GM19238 (cell line): Measurements from ENCODE around the gene TIPRL.
"Not testable (repeated sequence)": the region's sequence is repeated elsewhere in the genome, so short reads cannot be mapped to it uniquely, and the experiment has no call there.

Experiments
- DNase-seq: peaks from one replicate; pipeline ENCODE4 v3.0.0; 2011; ENCODE audit warnings: low spot score; ENCODE audit not compliant: insufficient read length

Gene TIPRL

DNA sequence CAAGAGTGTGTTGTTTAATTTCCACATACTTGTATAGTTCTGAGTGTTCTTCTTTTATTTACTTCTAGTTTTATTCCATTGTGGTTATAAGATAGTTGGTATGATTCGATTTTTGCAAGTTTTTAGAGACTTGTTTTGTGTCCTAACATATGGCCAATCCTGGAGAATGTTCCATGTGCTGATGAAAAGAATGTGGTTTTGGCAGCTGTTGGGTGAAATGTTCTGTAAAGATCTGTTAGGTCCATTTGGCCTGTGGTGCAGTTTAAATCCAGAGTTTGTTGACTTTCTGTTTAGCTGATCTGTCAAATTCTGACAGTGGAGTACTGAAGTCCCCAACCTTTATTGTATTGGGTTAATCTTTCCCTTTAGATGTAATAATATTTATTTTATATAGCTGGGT lies 19.5 kb upstream of the TIPRL start:
- DNase-seq, result no peak

- DNase-seq, result no peak
Measured at GRCh38 chr1:168159979-168160378, 18.8 kb upstream of the TIPRL start.

GRCh38 chr1:168161459-168161858 lies 17.3 kb upstream of the TIPRL start:
- no peak for DNase-seq

GRCh38 chr1:168163670-168164069 lies 15.1 kb upstream of the TIPRL start:
- DNase-seq, result no peak

DNA sequence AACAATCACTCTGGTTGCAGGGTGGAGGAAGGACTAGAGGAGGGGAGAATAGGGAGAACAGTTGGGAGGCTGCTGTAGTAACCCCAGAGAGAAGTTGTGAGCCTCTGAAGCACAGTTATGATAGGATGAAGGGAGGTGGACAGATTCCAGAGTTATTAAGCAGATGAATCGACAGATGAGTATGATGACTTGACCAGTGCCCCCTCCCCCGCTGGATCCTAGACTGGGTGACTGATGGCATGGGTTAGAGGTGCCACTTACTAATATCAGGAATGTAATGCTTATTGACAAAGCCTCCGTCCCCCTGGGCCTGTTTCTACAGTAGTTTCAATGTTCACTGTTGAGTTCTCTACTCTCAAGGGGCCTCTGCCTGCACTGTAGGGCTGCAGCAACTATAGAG lies 14.0 kb upstream of the TIPRL start:
- no peak for DNase-seq

GRCh38 chr1:168167806-168168205 lies 11.0 kb upstream of the TIPRL start:
- no peak for DNase-seq

DNA sequence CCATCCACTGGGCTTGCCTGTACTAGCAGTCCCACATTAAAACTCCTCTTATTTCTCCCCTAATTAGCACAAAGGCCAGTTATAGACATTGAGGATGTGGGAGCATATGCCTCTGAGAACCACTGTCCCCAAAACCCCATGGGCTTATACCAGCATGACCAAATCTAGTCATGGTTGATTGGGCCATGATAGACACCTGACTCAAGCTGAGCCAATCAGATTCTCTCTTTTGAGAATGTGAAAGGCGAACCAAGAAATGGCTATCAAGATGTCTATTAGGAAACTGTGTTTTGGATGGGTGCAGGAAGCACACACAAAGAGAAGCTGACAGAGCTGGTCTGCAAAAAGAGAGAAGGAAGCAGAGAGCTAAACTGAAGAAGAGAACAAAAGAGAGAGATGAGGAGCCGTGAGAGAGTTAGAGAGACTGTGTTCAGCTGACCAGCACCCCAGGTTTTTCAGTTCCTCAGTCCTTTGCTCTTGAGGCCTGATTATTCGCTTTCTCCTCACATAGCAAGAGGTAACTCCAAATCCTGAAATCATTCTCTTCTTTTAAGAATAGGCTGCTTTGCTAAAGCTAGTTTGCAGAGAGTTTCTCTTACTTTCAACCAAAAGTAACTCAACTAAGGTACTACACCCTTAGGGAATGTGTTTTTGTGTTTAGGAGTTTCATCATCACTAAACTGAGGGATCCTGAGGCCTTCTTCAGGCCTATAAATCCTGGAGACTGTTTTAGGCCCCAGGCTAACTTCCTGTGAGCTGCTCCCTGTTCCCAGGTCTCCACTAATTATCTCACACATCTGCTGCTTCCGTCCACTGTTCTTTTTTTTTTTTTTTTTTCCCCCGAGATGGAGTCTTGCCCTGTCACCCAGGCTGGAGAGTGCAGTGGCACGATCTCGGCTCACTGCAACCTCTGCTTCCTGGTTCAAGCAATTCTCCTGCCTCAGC lies 7.9 kb upstream of the TIPRL start:
- DNase-seq, result no peak

GRCh38 chr1:168172250-168172915 lies 6.4 kb upstream of the TIPRL start:
- DNase-seq, result no peak

- DNase-seq, result no peak
Measured at GRCh38 chr1:168178227-168178637, 530 bp upstream of the TIPRL start.

- DNase-seq, result no peak
Measured at GRCh38 chr1:168179438-168180147, 831 bp downstream of the TIPRL start.

DNA sequence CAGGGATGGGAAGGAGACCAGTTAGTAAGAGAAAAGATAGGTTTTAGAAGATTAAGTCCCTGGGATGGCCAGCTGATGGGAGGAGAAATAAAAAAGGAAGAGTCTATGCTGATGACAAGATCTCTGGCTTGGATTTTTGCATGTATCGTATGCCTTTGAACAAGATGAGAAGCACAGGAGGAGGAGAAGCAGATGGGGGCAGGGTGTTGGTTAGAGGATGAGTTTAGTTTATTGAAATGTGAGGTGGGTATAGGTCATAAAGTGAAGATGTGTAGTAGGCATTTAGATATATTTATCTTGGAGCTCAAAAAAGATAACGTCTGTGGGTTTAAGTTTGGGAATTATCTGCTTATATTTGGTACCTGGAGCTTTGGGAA lies 1.4 kb downstream of the TIPRL start:
- DNase-seq, result no peak

DNA sequence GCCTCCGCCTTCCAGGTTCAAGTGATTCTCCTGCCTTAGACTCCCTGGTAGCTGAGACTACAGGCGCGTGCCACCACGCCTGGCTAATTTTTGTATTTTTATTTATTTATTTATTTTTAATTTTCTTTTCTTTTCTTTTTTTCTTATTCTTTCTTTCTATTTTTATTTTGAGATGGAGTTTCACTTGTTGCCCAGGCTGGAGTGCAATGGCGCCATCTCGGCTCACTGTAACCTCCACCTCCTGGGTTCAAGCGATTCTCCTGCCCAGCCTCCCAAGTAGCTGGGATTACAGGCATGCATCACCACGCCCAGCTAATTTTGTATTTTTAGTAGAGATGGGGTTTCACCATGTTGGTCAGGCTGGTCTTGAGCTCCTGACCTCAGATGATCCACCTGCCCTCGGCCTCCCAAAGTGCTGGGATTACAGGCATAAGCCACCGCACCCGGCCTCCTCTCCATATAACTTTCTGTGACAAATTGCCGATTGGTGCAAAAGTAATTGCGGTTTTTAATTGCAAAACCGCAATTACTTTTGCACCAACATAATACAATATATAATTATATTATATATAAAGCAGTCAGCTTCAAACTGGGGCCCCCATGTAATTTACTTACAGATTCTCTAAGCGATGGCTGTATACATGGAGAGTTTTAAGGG lies 2.4 kb downstream of the TIPRL start:
- DNase-seq, result not testable (repeated sequence)

- DNase-seq, result no peak
Measured at GRCh38 chr1:168187177-168187576, 8.4 kb downstream of the TIPRL start.

DNA sequence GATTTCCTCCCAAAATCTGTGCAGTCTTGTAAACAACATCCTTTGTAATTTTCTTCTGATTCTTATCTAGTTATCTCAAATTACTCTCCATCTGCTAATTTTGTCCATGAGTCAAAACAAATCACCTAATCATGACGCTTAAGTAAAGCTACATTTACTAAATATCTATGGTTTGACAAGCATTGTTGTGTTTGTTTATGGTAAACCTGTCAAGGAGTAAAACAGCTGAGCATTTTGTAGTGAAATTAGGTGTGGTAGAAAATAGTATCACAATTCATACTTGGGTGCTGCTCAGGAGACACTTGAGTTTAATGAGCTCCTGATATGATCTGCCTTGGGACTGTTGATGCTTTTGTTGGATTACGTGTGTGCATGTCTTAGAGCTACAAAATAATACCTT lies 11.6 kb downstream of the TIPRL start:
- DNase-seq, result no peak

DNA sequence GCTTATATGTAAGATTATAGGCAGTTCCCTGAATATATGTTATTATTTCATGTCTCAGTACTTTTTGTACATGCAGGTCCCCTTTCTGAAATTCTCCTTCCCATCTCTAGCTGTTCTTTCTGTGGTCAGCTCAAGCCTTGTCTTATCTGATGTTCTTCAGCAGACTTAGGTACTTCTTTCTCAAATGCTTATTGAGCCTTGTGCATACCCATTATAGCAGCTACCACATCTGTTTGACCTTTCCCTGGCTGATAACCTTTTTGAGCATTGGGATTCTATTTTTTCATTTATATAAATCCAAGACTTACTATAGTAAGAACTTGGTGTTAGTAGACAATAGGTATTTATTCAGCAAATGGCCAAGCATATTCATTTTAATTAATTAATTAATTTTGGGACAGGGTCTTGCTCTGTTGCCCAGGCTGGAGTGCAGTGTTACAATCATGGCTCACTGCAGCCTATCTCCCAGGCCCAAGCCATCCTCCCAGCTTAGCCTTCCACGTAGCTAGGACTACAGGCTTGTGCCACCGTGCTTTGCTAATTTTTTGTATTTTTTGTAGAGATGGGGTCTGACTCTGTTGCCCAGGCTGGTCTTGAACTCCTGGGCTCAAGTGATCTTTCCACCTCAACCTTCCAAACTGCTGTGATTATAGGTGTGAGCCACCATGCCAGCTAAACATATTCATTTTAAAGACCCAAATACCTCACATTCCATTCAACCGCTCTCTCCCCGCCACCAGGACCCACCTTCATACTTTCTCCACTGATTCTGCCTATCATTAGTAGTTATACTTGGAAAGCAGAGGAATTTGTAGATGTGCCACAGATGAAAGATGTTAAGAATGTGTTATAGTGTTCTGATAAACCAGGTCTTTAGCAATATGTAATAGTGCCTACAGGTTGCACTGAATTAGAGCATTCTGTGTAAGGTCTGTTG lies 16.7 kb downstream of the TIPRL start:
- DNase-seq, result no peak

- DNase-seq, result no peak
Measured at GRCh38 chr1:168199056-168199455, 20.3 kb downstream of the TIPRL start.

DNA sequence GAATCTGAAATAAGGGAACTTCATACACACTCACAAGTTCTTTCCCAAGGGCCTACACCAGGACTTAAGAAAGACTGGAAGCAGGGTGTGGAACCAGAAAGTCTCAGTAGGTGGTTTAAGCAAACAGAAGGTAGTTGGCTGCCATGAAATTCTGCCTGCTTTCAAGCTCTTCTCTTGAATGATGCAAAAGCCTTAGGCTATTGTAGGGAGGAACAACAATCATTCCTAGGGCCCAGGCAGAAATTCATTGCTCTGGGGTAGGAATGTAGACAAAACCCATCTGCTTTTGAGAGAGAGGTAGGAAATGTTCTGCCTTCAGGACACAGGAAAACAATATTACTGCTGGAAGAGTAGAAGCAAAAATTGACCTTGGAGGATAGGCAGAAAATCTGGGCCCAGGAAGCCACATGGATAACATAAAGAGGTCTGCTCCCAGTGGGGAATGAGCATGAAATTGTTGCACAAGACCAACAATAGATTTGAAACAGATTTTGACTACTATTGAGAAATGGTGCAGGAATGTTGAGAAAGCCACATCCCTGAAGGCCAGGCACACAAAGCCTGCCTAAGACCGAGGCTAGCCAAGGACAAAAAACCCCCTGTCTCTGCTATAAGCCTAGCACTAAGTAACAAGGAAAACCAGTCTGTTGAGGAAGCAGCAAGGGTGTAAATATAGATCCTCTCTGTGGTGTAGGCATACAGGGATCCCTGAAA lies 24.3 kb downstream of the TIPRL start:
- no peak for DNase-seq

DNA sequence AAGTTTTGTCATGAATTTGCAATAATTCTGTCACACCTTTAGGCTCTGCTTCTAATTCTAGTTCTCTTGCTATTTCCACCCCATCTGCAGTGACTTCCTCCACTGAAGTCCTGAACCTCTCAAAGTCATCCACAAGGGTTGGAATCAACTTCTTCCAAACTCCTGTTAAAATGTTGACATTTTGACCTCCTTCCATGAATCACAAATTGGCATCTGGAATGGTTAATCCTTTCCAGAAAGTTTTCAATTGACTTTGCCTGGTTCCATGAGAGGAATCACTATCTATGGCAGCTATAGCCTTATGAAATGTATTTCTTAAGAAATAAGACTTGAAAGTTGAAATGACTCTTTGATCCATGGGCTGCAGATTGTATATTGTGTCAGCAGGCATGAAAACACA lies 27.3 kb downstream of the TIPRL start:
- DNase-seq, result no peak

DNA sequence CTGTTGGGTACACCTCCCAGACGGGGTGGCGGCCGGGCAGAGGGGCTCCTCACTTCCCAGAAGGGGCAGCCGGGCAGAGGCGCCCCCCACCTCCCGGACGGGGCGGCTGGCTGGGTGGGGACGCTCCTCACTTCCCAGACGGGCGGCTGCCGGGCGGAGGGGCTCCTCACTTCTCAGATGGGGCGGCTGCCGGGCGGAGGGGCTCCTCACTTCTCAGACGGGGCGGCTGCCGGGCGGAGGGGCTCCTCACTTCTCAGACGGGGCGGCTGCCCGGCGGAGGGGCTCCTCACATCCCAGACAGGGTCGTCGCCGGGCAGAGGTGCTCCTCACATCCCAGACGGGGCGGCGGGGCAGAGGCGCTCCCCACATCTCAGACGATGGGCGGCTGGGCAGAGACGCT lies 28.9 kb downstream of the TIPRL start:
- not testable (repeated sequence) for DNase-seq

- no peak for DNase-seq
Measured at GRCh38 chr1:168210312-168210711, 31.6 kb downstream of the TIPRL start.
